Keratinocyte (primary cell): ENCODE results near the gene CABP4. TPM values are rescaled to one million over a fixed set of nuclear protein-coding genes. Genes with fewer than 3 reads are reported as not detected.

Experiments used
- DNase-seq: peaks from one replicate; pipeline ENCODE4 v3.0.0-alpha.2; 2011; ENCODE audit warnings: low read depth, missing footprints, low spot score
- FAIRE-seq: peaks from 2 replicates; lab custom pipeline; 2011; peaks lifted over from hg19 to GRCh38; lab: Jason Lieb, UNC
- H2AFZ ChIP-seq: 2 replicates; pipeline ENCODE4 v1.6.0; 2012; ENCODE audit warnings: low read length, control low read depth, inconsistent platforms; ENCODE audit not compliant: control insufficient read depth
- H3K27ac ChIP-seq: 2 replicates; pipeline ENCODE4 v1.5.1; 2011; ENCODE audit warnings: low read length; ENCODE audit not compliant: control insufficient read depth, insufficient read depth
- H3K27me3 ChIP-seq: 3 replicates; pipeline ENCODE4 v1.6.0; 2011; ENCODE audit warnings: low read length; ENCODE audit not compliant: control insufficient read depth, insufficient read depth; ENCODE audit errors: extremely low read depth
- H3K36me3 ChIP-seq, 2 experiments: 2 replicates in 1 of 2; 3 replicates in 1 of 2; pipeline ENCODE4 v1.5.1; 2011; ENCODE audit warnings: low read length in 2 of 2, mild to moderate bottlenecking in 1 of 2; ENCODE audit not compliant: control insufficient read depth in 2 of 2, insufficient read depth in 2 of 2; ENCODE audit errors: extremely low read depth in 1 of 2
- H3K4me1 ChIP-seq: 3 replicates; pipeline ENCODE4 v1.5.1; 2011; ENCODE audit warnings: low read length; ENCODE audit not compliant: control insufficient read depth, insufficient read depth; ENCODE audit errors: extremely low read depth
- H3K4me2 ChIP-seq: 3 replicates; pipeline ENCODE4 v1.6.0; 2011; ENCODE audit warnings: low read depth, low read length; ENCODE audit not compliant: control insufficient read depth, insufficient read depth; ENCODE audit errors: extremely low read depth
- H3K4me3 ChIP-seq, 3 experiments: fragments of 200-600 bp in 1 of 3; sonication (generic) in 1 of 3; 2 replicates in 2 of 3; 3 replicates in 1 of 3; pipeline ENCODE4 v1.5.1; 2011 to 2016; ENCODE audit warnings: low read length in 3 of 3, mild to moderate bottlenecking in 3 of 3, control low read depth in 2 of 3, inconsistent platforms in 1 of 3, low read depth in 1 of 3, mixed read lengths in 1 of 3, mixed run types in 1 of 3, moderate library complexity in 1 of 3; ENCODE audit not compliant: control insufficient read depth in 2 of 3, insufficient read depth in 2 of 3; ENCODE audit errors: extremely low read depth in 1 of 3
- H3K79me2 ChIP-seq: 2 replicates; pipeline ENCODE4 v1.6.0; 2012; ENCODE audit warnings: low read length; ENCODE audit not compliant: control insufficient read depth, insufficient read depth
- H3K9ac ChIP-seq: 3 replicates; pipeline ENCODE4 v1.6.0; 2011; ENCODE audit warnings: low read length; ENCODE audit not compliant: control insufficient read depth, insufficient read depth; ENCODE audit errors: extremely low read depth
- H3K9me1 ChIP-seq: 3 replicates; pipeline ENCODE4 v1.6.0; 2011; ENCODE audit warnings: low read length; ENCODE audit not compliant: control insufficient read depth, insufficient read depth; ENCODE audit errors: extremely low read depth
- H3K9me3 ChIP-seq: 2 replicates; pipeline ENCODE4 v1.5.1; 2012; ENCODE audit warnings: low read depth, low read length; ENCODE audit not compliant: control insufficient read depth
- H4K20me1 ChIP-seq: 3 replicates; pipeline ENCODE4 v1.6.0; 2011; ENCODE audit warnings: low read length; ENCODE audit not compliant: control insufficient read depth, insufficient read depth; ENCODE audit errors: extremely low read depth
- EZH2 ChIP-seq: IDR thresholded peaks from one replicate; pipeline ENCODE4 v1.6.1; 2012; ENCODE audit warnings: inconsistent platforms, mild to moderate bottlenecking, low read length, moderate library complexity
- dilution Hi-C: fragments of 300-500 bp; cut with MboI; formaldehyde crosslinking; loops from one replicate; pipeline ENCODE4 v1.7.0; 2020; ENCODE audit warnings: low sequenced_read_pairs; ENCODE audit not compliant: extremely low pct_ligation_motif_present
- polyA plus RNA-seq, 5 experiments: library from polyadenylated mRNA; depleted of rRNA in 3 of 5; stranded (reverse) in 3 of 5; stranded (forward) in 1 of 5; unstranded in 1 of 5; fragments of >200 nt; gene quantifications; 1 replicate in 1 of 5; 2 replicates in 3 of 5; 3 replicates in 1 of 5; pipeline versions ENCODE4 v1.2.1 to v1.2.3, GENCODE V29; 2011 to 2012; ENCODE audit warnings: missing spikeins in 2 of 5, low read depth in 1 of 5, low replicate concordance in 1 of 5
- TF ChIP-seq, protein P1 (sequence below), 3 experiments: IDR thresholded peaks in 1 of 3; conservative IDR thresholded peaks in 1 of 3; optimal IDR thresholded peaks in 1 of 3; 2 replicates in 2 of 3; 3 replicates in 1 of 3; pipeline versions ENCODE3 to v1.5.1; 2011; ENCODE audit warnings: low read length in 3 of 3, mild to moderate bottlenecking in 3 of 3, moderate library complexity in 2 of 3, control low read depth in 1 of 3, inconsistent platforms in 1 of 3; ENCODE audit not compliant: insufficient read depth in 2 of 3; ENCODE audit errors: extremely low read depth in 1 of 3

CABP4 gene
- polyA plus RNA-seq, 1 donor (not counting 4 experiments of a cell fraction or from before 2014, with no cell fraction given), result not detected

DNA sequence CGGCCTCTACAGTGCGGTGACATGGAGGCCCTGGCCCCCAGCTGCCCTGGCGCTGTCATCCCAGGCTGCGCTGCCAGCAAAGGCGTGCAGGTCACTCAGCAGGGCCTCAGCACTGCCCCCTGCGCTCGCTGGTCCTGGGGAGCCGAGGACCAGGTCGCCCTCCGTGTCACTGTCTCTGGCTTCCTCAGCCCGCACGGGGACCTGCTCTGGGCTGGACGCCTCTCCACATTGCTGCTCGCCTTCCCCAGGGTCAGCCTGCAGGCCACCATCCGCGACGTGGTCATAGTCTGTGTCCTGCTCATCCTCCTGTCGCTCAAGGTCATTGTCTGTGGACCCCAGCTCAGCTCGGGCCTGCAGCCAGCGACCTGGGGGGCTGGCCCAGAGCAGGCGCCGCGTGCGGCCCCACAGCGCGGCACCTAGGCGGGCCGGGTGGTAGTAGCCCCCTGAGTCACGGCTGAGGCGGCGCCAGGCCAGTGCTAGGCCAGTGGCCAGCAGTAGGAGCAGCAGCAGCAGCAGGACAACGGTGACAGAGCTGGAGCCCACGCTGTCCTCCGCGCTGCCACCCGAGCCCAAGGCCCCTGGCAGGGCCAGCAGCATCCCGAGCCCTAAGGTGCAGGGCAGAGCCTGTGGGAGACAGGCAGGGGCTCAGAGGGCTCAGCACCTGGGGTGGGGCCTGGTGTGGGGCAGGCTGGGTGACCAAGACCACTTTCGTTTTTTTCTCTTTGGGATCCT lies 19.3 kb upstream of the CABP4 start:
- no peak overlapping the region for H3K4me2 ChIP-seq
- dilution Hi-C loops, result no loop called here
- H3K9ac ChIP-seq, result no peak overlapping the region
- peaks cover 8% of the 10 kb centered on the region for H3K79me2 ChIP-seq
- TF ChIP-seq, protein P1, sequence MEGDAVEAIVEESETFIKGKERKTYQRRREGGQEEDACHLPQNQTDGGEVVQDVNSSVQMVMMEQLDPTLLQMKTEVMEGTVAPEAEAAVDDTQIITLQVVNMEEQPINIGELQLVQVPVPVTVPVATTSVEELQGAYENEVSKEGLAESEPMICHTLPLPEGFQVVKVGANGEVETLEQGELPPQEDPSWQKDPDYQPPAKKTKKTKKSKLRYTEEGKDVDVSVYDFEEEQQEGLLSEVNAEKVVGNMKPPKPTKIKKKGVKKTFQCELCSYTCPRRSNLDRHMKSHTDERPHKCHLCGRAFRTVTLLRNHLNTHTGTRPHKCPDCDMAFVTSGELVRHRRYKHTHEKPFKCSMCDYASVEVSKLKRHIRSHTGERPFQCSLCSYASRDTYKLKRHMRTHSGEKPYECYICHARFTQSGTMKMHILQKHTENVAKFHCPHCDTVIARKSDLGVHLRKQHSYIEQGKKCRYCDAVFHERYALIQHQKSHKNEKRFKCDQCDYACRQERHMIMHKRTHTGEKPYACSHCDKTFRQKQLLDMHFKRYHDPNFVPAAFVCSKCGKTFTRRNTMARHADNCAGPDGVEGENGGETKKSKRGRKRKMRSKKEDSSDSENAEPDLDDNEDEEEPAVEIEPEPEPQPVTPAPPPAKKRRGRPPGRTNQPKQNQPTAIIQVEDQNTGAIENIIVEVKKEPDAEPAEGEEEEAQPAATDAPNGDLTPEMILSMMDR (optimal IDR thresholded peaks at IDR 0.05 in 1 of 3, IDR thresholded peaks at IDR 0.05 in 1 of 3, conservative IDR thresholded peaks at IDR 0.05 in 1 of 3; ENCODE audit: extremely low read depth in 1 of 3, insufficient read depth in 2 of 3, low read length in 3 of 3), result no peak
- no peak for TF ChIP-seq EZH2
- no peak overlapping the region for H3K4me3 ChIP-seq
- peaks cover 5% of the 10 kb centered on the region for H4K20me1 ChIP-seq
- DNase-seq (no peak), FAIRE-seq (no peak)
- H3K4me1 ChIP-seq, result no peaks in the 10 kb centered on the region
- no peaks in the 10 kb centered on the region for H3K27me3 ChIP-seq
- H3K9me1 ChIP-seq, result no peaks in the 10 kb centered on the region
- H2AFZ ChIP-seq, result no peak overlapping the region
- no peak overlapping the region for H3K27ac ChIP-seq
- peaks cover 35% of the 10 kb centered on the region in 2 experiments for H3K36me3 ChIP-seq
- no peaks in the 10 kb centered on the region for H3K9me3 ChIP-seq

DNA sequence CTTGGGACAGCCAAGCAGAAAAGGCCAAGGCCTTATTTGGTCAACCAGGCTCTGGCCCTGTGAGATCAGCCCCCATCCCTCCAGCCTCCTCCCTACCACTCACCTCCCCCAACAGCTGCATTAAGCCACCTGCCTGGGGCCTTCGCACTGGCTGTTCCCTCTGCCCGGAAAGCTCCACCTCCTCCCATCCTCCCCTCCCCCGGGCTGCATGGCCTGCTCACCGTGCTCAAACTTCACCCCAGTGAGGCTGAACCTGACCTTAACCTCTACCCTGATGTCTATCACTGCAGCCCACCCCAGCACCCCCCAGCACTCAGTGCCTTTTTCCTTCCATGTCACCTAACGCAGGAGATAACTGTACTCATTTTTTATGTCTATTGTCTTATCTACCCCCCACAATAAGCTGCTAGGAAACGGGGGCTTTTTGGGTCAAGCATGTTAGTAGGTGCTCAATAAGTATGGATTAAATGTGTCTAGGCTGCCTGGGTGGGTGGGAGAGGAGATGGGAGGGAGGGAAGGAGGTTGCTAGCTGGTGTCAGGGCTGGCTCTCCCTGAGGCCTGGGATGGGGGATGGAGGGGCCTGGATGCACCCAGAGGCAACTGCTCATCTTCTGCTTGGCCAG lies 18.6 kb upstream of the CABP4 start:
- FAIRE-seq, result no peak
- H3K4me2 ChIP-seq, result no peak overlapping the region
- no peaks in the 10 kb centered on the region for H3K27me3 ChIP-seq
- TF ChIP-seq EZH2, result no peak
- TF ChIP-seq, protein P1 (optimal IDR thresholded peaks at IDR 0.05 in 1 of 3, IDR thresholded peaks at IDR 0.05 in 1 of 3, conservative IDR thresholded peaks at IDR 0.05 in 1 of 3; ENCODE audit: extremely low read depth in 1 of 3, insufficient read depth in 2 of 3, low read length in 3 of 3), result no peak
- no peak overlapping the region for H3K9ac ChIP-seq
- no peaks in the 10 kb centered on the region for H3K9me3 ChIP-seq
- H4K20me1 ChIP-seq, result peaks cover 5% of the 10 kb centered on the region
- H3K9me1 ChIP-seq, result no peaks in the 10 kb centered on the region
- H3K4me3 ChIP-seq, result no peak overlapping the region
- H3K27ac ChIP-seq, result no peak overlapping the region
- no peaks in the 10 kb centered on the region for H3K4me1 ChIP-seq
- peaks cover 5% of the 10 kb centered on the region for H3K79me2 ChIP-seq
- H3K36me3 ChIP-seq, result peaks cover 28 to 38% of the 10 kb centered on the region in 2 experiments
- no peak for DNase-seq
- H2AFZ ChIP-seq, result no peak overlapping the region
- dilution Hi-C loops, result no loop called here
